A673 (cell line): ENCODE measurements around the gene ZNF366.

Experiments used
- CTCF ChIP-seq: fragments of 300-800, 200-600 bp; sonication (generic); conservative IDR thresholded peaks from 2 replicates; pipeline ENCODE4 v1.5.1; 2017; ENCODE audit warnings: low read depth, mild to moderate bottlenecking, antibody characterized with exemption, low read length, moderate library complexity, mixed read lengths
- EZH2 ChIP-seq: fragments of 200-600 bp; sonication (generic); IDR thresholded peaks from 2 replicates; pipeline ENCODE4 v1.6.1; 2017; ENCODE audit warnings: borderline replicate concordance, low read depth, mild to moderate bottlenecking, mixed read lengths, antibody characterized with exemption, low read length; ENCODE audit not compliant: poor library complexity, severe bottlenecking

GRCh38 chr5:72505016-72505415, 2.2 kb downstream of the ZNF366 start:
- TF ChIP-seq EZH2, result no peak
- no peak for TF ChIP-seq CTCF
